Neural progenitor cell (in vitro differentiated cells): ENCODE measurements around the gene FAM124A. TPM values are rescaled to one million over a fixed set of nuclear protein-coding genes. Genes with fewer than 3 reads are reported as not detected.

Source experiments
- DNase-seq: peaks from one replicate; pipeline ENCODE4 v3.0.0-alpha.2; 2016; ENCODE audit warnings: low spot score
- H2AFZ ChIP-seq: fragments of 200-600 bp; sonication (generic); replicated peaks from 2 replicates; pipeline ENCODE4 v1.6.1; 2016; ENCODE audit warnings: antibody characterized with exemption
- H3F3A ChIP-seq: fragments of 200-600 bp; sonication (generic); 2 replicates; pipeline ENCODE4 v1.6.1; 2016; ENCODE audit warnings: antibody characterized with exemption, low read depth
- H3K27ac ChIP-seq: fragments of 200-600 bp; sonication (generic); 2 replicates; pipeline ENCODE4 v1.5.1; 2016; ENCODE audit warnings: mild to moderate bottlenecking
- H3K27me3 ChIP-seq: fragments of 200-600 bp; sonication (generic); 2 replicates; pipeline ENCODE4 v1.6.1; 2016; ENCODE audit warnings: mild to moderate bottlenecking, moderate library complexity
- H3K36me3 ChIP-seq: fragments of 200-600 bp; sonication (generic); 2 replicates; pipeline ENCODE4 v1.5.1; 2016
- H3K4me1 ChIP-seq: fragments of 200-600 bp; sonication (generic); 2 replicates; pipeline ENCODE4 v1.6.1; 2016; ENCODE audit warnings: mixed run types
- H3K4me2 ChIP-seq: fragments of 200-600 bp; sonication (generic); 2 replicates; pipeline ENCODE4 v1.6.1; 2016
- H3K4me3 ChIP-seq: fragments of 200-600 bp; sonication (generic); 2 replicates; pipeline ENCODE4 v1.5.1; 2016
- H3K79me2 ChIP-seq: fragments of 200-600 bp; sonication (generic); 2 replicates; pipeline ENCODE4 v1.6.1; 2016; ENCODE audit warnings: low read depth
- H3K9ac ChIP-seq: fragments of 200-600 bp; sonication (generic); 2 replicates; pipeline ENCODE4 v1.6.1; 2016
- H3K9me3 ChIP-seq: fragments of 200-600 bp; sonication (generic); 2 replicates; pipeline ENCODE4 v1.5.1; 2016; ENCODE audit warnings: low read depth
- H4K20me1 ChIP-seq: fragments of 200-600 bp; sonication (generic); 2 replicates; pipeline ENCODE4 v1.6.1; 2016; ENCODE audit warnings: low read depth
- H3K27ac Mint-ChIP-seq: 3 replicates; pipeline ENCODE4 v1.8.0; 2021; ENCODE audit warnings: mixed read lengths
- H3K27me3 Mint-ChIP-seq: 2 replicates; pipeline ENCODE4 v1.8.0; 2022; ENCODE audit warnings: low read depth, mild to moderate bottlenecking, inconsistent platforms, moderate library complexity, mixed read lengths; ENCODE audit not compliant: insufficient read depth
- H3K36me3 Mint-ChIP-seq: 3 replicates; pipeline ENCODE4 v1.8.0; 2021; ENCODE audit warnings: mixed read lengths
- H3K4me1 Mint-ChIP-seq: 3 replicates; pipeline ENCODE4 v1.8.0; 2021; ENCODE audit warnings: mixed read lengths
- H3K4me3 Mint-ChIP-seq: 3 replicates; pipeline ENCODE4 v1.8.0; 2021; ENCODE audit warnings: mild to moderate bottlenecking, moderate library complexity, mixed read lengths
- H3K9me3 Mint-ChIP-seq: 3 replicates; pipeline ENCODE4 v1.8.0; 2020; ENCODE audit warnings: mixed read lengths
- EZH2 ChIP-seq: fragments of 200-600 bp; sonication (generic); IDR thresholded peaks from 2 replicates; pipeline ENCODE4 v1.6.1; 2017; ENCODE audit warnings: antibody characterized with exemption, mild to moderate bottlenecking, moderate library complexity
- EZH2phosphoT487 ChIP-seq: fragments of 200-600 bp; sonication (generic); IDR thresholded peaks from 2 replicates; pipeline ENCODE4 v1.6.1; 2017; ENCODE audit warnings: antibody characterized with exemption
- total RNA-seq: library from RNA; depleted of rRNA; stranded (reverse); fragments of >200 nt; gene quantifications from 2 replicates; pipeline ENCODE4 v1.2.3, GENCODE V29; 2015; ENCODE audit warnings: low replicate concordance
- TF ChIP-seq, protein P1 (sequence below): fragments of 200-600 bp; sonication (generic); IDR thresholded peaks from 2 replicates; pipeline ENCODE4 v1.5.1; 2017; ENCODE audit warnings: antibody characterized with exemption, mild to moderate bottlenecking

Gene FAM124A
- total RNA-seq, 1 donor from 2014 or later, result 22.6 TPM

DNA sequence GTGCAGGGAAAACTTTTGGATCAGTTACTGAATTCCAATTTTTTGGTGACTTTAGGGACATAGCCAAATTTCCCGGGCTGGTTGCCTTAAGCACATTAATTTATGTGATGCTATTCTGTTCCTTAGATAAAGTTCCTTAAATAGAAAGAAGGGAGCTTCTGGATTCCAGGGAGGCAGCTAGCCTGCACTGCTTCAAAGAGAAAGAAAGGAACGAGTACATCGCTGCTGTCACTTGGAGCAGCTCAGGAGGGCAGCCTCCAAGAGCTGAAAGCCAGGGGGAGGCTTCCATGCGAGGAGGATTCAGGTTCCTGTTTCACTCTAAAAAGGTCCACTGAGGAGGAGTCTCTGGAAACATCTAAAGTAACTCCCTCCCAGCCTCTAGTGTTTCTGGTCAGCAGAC, 55.7 kb downstream of the FAM124A start:
- Mint-ChIP-seq H3K36me3 (peaks cover 7% of the 10 kb centered on the region), H3K27me3 (no peaks in the 10 kb centered on the region), H3K4me3 (no peak overlapping the region), H3K9me3 (no peaks in the 10 kb centered on the region), H3K27ac (no peak overlapping the region), H3K4me1 (peaks cover 10% of the 10 kb centered on the region)
- no peak for DNase-seq
- H4K20me1 ChIP-seq, result peaks cover 5% of the 10 kb centered on the region
- peaks cover 4% of the 10 kb centered on the region for H3F3A ChIP-seq
- H3K4me1 ChIP-seq, result peaks cover 10% of the 10 kb centered on the region
- H3K9ac ChIP-seq, result no peak overlapping the region
- no peak overlapping the region for H3K4me3 ChIP-seq
- no peak for TF ChIP-seq EZH2phosphoT487
- TF ChIP-seq, protein P1, sequence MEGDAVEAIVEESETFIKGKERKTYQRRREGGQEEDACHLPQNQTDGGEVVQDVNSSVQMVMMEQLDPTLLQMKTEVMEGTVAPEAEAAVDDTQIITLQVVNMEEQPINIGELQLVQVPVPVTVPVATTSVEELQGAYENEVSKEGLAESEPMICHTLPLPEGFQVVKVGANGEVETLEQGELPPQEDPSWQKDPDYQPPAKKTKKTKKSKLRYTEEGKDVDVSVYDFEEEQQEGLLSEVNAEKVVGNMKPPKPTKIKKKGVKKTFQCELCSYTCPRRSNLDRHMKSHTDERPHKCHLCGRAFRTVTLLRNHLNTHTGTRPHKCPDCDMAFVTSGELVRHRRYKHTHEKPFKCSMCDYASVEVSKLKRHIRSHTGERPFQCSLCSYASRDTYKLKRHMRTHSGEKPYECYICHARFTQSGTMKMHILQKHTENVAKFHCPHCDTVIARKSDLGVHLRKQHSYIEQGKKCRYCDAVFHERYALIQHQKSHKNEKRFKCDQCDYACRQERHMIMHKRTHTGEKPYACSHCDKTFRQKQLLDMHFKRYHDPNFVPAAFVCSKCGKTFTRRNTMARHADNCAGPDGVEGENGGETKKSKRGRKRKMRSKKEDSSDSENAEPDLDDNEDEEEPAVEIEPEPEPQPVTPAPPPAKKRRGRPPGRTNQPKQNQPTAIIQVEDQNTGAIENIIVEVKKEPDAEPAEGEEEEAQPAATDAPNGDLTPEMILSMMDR, result no peak
- no peak for TF ChIP-seq EZH2
- H3K9me3 ChIP-seq, result no peaks in the 10 kb centered on the region
- no peak overlapping the region for H3K27ac ChIP-seq
- H3K27me3 ChIP-seq, result no peaks in the 10 kb centered on the region
- no peak overlapping the region for H2AFZ ChIP-seq
- peaks cover 16% of the 10 kb centered on the region for H3K79me2 ChIP-seq
- H3K36me3 ChIP-seq, result peaks cover 7% of the 10 kb centered on the region
- H3K4me2 ChIP-seq, result no peak overlapping the region

DNA sequence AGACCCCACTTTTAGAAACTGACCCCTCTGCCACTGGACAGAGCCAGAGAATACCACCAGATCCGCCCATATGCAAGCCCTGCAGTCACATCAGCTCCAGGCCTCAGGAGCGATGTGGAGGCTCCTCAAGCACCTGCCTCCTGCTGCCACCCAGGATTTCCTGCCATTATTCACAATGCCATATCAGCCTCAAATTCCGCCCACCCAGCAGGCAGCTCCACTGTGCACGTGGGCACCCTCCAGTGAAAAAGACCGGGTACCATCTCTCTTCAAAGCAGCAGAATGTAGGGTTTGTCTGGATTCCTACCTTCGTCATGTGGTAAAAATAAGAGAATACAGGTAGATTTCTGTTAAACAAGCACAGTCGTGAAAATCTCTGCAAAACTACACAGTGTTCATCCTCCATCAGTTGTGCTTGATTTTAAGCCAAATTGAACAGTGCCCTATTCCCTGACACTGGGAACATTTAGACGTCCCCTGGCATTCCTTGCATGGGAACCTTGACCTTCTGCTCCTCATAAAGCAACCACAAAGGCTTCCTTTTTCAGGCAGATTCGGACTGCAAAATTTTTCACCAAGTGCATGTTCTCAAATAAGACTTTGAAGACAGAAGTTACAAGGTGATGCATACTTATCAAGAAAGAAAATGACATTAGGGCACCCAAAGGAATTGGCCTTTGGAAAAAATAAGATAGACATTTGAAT, 56.4 kb downstream of the FAM124A start:
- peaks cover 10% of the 10 kb centered on the region for H3K4me1 Mint-ChIP-seq
- no peaks in the 10 kb centered on the region for H3K27me3 Mint-ChIP-seq
- Histone ChIP-seq H3K36me3 (peaks cover 7% of the 10 kb centered on the region), H3K9ac (no peak overlapping the region), H3F3A (peaks cover 4% of the 10 kb centered on the region), H4K20me1 (peaks cover 5% of the 10 kb centered on the region), H3K79me2 (peaks cover 12% of the 10 kb centered on the region), H3K27me3 (no peaks in the 10 kb centered on the region), H3K4me2 (no peak overlapping the region), H3K27ac (no peak overlapping the region), H3K4me1 (peaks cover 10% of the 10 kb centered on the region), H2AFZ (no peak overlapping the region), H3K9me3 (no peaks in the 10 kb centered on the region), H3K4me3 (no peak overlapping the region)
- peaks cover 9% of the 10 kb centered on the region for H3K36me3 Mint-ChIP-seq
- H3K27ac Mint-ChIP-seq, result no peak overlapping the region
- no peak overlapping the region for H3K4me3 Mint-ChIP-seq
- no peaks in the 10 kb centered on the region for H3K9me3 Mint-ChIP-seq
- TF ChIP-seq, protein P1, result no peak
- TF ChIP-seq EZH2 (no peak), EZH2phosphoT487 (no peak)
- no peak for DNase-seq

DNA sequence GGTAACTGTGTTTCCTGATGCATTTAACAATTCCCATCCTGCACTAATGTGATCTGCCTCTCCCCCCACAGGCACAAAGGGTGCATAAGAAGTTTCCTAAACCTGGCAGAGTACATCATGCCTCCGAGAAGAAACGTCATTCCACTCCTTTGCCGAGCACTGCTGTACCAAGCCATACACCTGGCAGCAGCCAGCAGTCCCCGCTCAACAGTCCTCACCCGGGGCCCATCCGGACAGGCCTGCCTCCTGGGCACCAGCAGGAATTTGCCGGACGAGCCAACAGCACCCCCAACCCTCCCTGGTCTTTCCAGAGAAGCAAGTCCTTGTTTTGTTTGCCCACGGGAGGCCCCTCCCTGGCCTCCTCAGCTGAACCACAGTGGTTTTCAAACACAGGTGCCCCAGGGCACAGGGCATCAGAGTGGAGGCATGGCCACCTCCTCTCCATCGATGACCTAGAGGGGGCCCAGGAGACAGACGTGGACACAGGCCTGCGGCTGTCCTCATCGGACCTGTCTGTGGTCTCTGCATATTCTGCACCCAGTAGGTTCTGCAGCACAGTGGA, 58.3 kb downstream of the FAM124A start:
- H2AFZ ChIP-seq, result no peak overlapping the region
- peaks cover 9% of the 10 kb centered on the region for H3K36me3 Mint-ChIP-seq

More for the DNA sequence above, 58.3 kb downstream of the FAM124A start:
- Mint-ChIP-seq H3K27me3 (peaks cover 2% of the 10 kb centered on the region), H3K4me3 (no peak overlapping the region), H3K4me1 (peaks cover 10% of the 10 kb centered on the region), H3K9me3 (no peaks in the 10 kb centered on the region), H3K27ac (no peak overlapping the region)
- Histone ChIP-seq H3K27me3 (no peaks in the 10 kb centered on the region), H3K79me2 (no peaks in the 10 kb centered on the region), H3K4me1 (peaks cover 10% of the 10 kb centered on the region), H3F3A (peaks cover 17% of the 10 kb centered on the region), H3K9me3 (no peaks in the 10 kb centered on the region), H3K4me2 (no peak overlapping the region), H4K20me1 (peaks cover 5% of the 10 kb centered on the region), H3K4me3 (no peak overlapping the region), H3K27ac (no peak overlapping the region), H3K36me3 (no peaks in the 10 kb centered on the region), H3K9ac (no peak overlapping the region)
- no peak for DNase-seq
- TF ChIP-seq EZH2 (no peak), EZH2phosphoT487 (no peak)
- TF ChIP-seq, protein P1, result no peak
